GM21381 (cell line): ENCODE results near the gene IL1F10.

ENCODE experiments used
- ATAC-seq: cut with Tn5 transposase; IDR thresholded peaks from one replicate; pipeline ENCODE4 v1.9.1; 2021; ENCODE audit warnings: mild to moderate bottlenecking, moderate library complexity; ENCODE audit not compliant: unreplicated experiment

Gene IL1F10, protein sequence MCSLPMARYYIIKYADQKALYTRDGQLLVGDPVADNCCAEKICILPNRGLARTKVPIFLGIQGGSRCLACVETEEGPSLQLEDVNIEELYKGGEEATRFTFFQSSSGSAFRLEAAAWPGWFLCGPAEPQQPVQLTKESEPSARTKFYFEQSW

GRCh38 chr2:113067681-113068080 is at the start of gene IL1F10:
TSS of gene IL1F10 (plus strand) at chr2:113067970. CDS start at chr2:113072739, 4,769 bp downstream.
- ATAC-seq, result no peak

DNA sequence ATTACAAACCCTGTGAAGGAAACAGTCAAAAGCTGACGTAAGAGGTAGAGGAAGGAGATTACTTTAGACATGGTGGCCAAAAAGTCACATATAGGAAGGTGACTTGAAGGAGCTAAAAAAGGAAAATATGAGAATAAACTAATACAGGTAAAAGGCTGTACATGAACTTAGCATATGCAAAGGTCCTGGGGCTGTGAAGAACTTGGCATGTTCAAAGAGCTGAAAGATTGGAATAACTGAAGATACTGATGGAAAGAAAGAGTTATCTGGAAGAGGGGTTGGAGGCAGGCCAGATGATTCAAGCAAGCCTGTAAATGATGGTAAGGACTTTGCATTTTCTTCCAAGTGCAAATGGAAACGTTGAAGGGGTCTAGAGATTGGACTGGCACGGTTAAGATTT is 49.3 kb upstream of the IL1F10 start:
- no peak for ATAC-seq

- no peak for ATAC-seq
Observed at GRCh38 chr2:113021312-113021711, 46.5 kb upstream of the IL1F10 start.

- ATAC-seq, result no peak
Observed at GRCh38 chr2:113024764-113025163, 43.0 kb upstream of the IL1F10 start.

DNA sequence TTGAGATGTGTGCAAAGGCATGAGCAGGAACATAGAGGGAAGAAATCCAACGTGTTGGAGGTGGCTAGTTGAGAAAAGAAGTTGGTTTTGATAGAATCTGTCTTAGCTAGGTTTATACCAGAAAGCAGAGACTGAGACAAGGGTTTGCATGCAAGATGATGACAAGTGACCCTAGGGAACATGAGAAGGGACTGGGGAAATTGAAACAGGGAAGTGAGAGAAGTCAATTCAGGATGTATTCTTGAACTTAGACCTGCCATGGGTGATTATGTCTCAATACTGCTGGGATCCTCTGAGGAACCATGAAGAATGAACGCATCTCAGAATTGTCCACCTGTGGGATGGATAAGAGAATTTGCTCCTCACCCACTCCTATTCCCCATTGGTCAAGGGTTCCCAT is 42.0 kb upstream of the IL1F10 start:
- ATAC-seq, result no peak

- no peak for ATAC-seq
Observed at GRCh38 chr2:113027691-113028090, 40.1 kb upstream of the IL1F10 start.

GRCh38 chr2:113028112-113028511 is 39.7 kb upstream of the IL1F10 start:
- no peak for ATAC-seq

DNA sequence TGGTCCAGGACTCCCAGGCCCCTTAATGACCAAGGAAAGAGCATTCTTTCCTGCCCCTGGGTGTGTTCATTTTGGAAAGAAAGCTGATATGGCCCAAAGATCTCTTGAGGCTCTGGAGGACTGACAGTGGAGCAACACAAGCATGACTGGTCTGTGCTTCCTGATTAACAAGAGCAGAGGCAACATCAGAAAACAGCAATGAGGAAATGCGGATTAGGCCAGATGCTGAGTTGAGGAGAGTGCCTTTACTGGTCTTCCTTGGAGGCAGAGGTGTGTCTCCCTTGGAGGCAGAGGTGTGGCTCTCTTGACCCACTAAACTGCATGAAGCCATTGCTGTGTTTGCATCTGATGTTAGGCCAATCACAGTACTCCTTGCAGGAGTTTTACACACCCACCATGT is 35.0 kb upstream of the IL1F10 start:
- no peak for ATAC-seq

DNA sequence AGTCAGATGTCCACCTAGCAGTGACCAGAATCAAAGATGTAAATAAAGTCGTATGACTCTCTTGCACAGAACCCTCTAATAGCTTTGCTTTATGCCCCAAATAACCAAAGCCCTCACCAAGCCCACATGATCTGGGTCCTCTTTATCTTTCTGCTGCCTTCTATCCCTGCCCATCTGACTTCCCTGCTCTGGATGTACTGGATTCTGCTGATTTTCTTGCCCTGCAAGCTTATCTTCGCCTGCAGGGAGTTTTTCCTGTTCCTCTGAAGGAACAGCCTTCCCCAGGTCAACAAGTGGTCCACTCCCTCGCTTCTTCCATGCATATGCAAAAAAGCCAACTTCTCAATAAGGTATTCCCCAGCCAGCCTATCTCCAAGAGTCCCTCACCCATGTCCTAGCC is 33.8 kb upstream of the IL1F10 start:
- ATAC-seq, result no peak

GRCh38 chr2:113036763-113037162 is 31.0 kb upstream of the IL1F10 start:
- ATAC-seq, result no peak

DNA sequence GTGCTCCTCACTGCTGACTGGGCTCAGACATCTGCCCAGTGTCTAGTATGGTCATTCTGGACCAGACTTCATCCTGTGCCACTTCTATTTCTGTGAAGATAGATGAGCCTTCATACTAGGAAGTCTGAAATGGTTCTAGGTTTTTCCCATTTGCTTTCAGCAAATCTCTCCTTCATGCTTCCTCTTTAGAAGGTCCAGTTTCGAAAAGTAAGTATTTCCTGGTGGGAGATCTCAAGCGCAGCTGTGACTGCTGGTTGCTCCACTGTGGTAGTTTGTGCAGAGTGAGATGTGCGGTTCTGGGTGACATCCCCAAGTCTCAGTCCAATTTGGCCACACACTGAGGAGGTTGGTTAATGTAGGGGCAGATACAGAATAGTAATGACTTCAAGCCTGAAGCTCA is 29.5 kb upstream of the IL1F10 start:
- ATAC-seq, result no peak

- no peak for ATAC-seq
Observed at GRCh38 chr2:113039158-113039557, 28.6 kb upstream of the IL1F10 start.

DNA sequence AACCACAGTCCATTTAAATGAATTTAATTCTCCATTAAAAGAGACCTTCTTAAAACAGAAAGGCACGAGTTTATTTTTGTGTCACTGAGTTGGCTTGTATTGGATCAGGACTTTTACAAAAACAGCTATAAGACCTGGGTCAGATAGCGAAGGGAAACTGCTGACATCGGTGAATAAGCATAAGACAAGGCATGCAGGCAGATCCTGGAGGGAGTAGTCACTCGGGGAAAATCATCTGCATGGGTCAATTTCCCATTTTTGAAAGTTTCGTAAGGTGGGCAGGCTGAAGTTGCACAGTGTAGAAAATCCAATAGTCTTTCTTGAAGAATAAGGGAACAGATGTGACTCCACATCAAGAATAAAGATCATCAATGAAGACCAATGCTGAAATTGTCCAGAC is 28.1 kb upstream of the IL1F10 start:
- ATAC-seq, result no peak

DNA sequence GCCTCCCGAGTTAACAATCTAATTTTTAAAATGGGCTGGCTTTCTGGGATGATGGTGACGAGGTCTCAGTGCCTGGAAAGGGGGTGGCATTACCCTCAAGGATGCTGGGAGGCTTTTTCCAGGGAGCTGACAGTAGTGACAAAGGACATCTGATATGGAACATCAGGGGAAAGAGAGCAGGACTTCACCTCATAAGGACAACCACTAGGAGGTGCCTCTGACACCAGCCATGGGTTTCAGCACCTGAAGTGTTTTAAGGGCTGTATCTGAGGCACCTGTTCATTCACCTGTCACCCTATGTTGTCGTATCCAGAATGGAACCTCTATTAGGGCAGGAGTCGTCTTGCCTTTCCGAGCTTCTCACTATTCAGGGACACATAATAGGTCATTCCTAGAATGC is 25.9 kb upstream of the IL1F10 start:
- no peak for ATAC-seq

- ATAC-seq, result no peak
Observed at GRCh38 chr2:113046465-113046864, 21.3 kb upstream of the IL1F10 start.

- ATAC-seq, result no peak
Observed at GRCh38 chr2:113050921-113051895, 16.6 kb upstream of the IL1F10 start.

DNA sequence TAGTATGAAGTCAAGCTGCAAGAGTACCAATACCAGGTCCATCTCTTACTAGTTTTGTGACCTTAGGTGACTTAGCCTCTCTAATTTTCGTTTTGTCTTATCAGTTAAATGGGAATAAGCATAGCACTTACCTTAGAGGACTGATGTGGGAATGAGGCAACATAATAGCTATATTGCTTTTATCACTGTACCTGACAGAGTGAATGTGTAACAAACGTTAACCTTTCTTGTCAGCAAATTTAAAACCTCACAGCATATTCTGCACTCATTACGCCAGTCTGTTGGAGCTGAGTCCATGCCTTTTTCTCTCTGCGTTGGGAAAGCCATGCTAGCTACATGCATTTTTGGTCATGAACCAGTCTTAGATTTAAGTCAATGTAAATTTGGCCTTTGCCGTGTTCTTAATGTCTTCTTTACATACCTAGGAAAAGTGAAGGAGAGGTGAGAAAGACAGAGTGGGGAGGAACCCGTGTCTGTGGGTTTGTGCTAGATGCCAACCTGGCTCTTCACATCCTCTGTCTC is 15.3 kb upstream of the IL1F10 start, which contains the start of gene IL36B:
TSS of gene IL36B (minus strand) at position 472 of the 522 bp plus-strand sequence.
- ATAC-seq, result no peak

DNA sequence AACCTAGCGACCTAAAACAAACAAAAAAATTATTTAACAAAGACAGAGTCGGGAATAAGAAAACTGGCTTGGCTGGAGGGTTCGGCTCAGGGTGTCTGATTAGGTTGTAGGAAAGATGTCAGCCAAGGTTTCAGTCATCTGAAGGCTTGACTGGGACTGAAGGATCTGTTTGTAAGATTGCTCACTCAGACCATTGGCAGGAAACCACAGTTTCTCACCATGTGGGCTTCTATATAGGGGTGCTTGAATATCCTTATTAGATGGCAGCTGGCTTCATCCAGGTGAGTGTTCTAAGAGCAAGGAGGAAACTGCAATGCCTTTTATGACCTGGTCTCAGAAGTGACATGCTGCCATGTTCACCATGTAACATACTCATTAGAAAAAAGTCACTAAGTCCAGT is 14.1 kb upstream of the IL1F10 start:
- ATAC-seq, result no peak

DNA sequence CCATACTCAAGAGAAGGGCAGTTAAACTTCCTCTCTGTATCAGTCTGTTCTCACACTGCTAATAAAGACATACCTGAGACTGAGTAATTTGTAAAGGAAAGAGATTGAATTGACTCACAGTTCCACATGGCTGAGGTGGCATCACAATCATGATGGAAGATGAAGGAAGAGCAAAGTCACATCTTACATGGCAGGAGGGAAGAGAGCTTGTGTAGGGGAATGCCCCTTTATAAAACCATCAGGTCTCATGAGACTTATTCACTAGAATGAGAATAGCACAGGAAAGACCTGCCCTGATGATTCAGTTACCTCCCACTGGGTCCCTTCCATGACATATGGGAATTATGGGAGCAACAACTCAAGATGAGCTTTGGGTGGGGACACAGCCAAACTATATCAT is 13.7 kb upstream of the IL1F10 start:
- no peak for ATAC-seq

DNA sequence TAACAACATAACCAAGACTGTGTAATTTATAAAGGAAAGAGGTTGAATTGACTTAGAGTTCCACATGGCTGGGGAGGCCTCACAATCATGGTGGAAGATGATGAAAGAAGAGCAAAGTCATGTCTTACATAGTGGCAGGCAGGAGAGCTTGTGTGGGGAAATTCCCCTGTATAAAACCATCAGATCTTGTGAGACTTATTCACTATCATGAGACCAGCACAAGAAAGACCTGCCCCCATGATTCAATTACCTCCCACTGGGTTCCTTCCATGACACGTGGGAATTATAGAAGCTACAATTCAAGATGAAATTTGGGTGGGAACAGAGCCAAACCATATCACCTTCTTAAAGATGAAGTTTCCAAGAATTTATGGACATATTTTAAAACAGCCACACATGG is 11.2 kb upstream of the IL1F10 start:
- ATAC-seq, result no peak

DNA sequence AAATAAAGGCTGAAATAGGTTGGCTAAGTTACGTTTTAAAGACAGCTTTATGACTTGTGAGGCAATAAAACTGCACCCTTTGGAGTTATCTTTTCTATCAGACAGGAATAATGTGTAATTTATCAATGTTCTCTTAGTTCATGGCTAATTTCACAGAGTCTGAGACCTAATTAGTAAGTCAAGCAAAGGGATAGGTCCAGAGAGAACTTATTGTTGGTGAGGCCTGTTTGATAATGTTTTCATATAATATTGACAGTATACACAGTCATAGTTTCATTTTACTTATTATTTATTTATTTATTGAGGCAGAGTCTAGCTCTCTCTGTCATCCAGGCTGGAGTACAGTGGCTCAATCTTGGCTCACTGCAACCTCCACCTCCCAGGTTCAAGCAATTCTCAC is 10.7 kb upstream of the IL1F10 start:
- no peak for ATAC-seq

- ATAC-seq, result no peak
Observed at GRCh38 chr2:113058411-113058994, 9.3 kb upstream of the IL1F10 start.
